Dermis microvascular lymphatic vessel endothelial cell (primary cell): ENCODE results near the gene EFCAB9. TPM values are rescaled to one million over a fixed set of nuclear protein-coding genes. Genes with fewer than 3 reads are reported as not detected.
"Not testable (repeated sequence)": the region's sequence is repeated elsewhere in the genome, so short reads cannot be mapped to it uniquely, and the experiment has no call there.

Experiments used
- DNase-seq, 2 donors: peaks; one replicate each; pipeline versions ENCODE4 v3.0.0 to v3.0.0-alpha.2; 2010; ENCODE audit warnings: low read depth in 2 of 2
- total RNA-seq: library from RNA; depleted of rRNA; stranded (reverse); fragments of >200 nt; gene quantifications from 2 replicates; pipeline ENCODE4 v1.2.1, GENCODE V29; 2014

EFCAB9 gene
- total RNA-seq, 1 donor from 2014 or later: not detected

DNA sequence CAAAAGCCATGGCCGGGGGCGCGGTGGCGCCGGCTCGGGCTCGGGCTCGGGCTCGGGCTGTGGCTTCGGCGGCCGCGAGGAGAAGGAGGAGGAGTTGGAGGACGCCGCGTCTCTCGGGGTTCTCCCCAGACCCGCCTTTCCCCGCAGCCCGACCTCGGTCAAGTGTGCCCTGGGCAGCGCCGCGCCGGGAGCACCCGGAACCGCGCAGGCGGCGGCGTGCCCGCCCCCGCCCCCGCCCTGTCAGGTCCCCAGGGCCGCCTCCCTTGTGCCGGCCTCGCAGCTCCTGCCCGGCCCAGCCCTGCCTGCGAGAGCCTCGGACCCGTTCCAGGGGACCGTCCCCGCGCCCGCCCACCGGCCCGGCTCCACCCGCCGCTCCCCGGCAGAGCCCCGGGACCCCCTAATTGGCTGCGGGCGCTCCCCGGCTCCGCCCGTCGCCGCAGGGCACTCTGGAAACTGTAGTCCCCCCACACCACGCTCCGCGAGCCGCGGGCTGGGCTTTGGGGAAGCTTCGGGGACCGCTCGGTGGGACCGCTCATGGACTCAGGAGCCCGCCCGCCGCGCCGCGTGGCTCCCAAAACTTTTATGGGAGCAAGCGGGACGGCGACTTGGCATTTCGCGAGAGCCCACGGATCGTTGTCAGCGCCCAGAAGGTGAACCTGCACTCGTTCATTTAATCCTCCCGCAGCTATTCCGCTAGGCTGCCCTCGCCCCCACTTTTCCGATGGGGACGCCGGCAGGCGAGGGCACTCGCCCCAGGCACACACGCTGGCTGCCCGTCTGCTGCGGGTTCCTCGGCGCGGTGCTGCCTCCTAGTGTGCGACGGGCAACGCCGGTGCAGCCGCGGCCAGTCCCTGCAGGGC is 5.7 kb upstream of the EFCAB9 start, which contains the start of gene STK10:
Gene STK10, minus strand, starts transcription at position 192 of the 860 bp plus-strand sequence. Its CDS starts 182 bp downstream, at position 10.
- peak; percentile 79 to 92 for DNase-seq

DNA sequence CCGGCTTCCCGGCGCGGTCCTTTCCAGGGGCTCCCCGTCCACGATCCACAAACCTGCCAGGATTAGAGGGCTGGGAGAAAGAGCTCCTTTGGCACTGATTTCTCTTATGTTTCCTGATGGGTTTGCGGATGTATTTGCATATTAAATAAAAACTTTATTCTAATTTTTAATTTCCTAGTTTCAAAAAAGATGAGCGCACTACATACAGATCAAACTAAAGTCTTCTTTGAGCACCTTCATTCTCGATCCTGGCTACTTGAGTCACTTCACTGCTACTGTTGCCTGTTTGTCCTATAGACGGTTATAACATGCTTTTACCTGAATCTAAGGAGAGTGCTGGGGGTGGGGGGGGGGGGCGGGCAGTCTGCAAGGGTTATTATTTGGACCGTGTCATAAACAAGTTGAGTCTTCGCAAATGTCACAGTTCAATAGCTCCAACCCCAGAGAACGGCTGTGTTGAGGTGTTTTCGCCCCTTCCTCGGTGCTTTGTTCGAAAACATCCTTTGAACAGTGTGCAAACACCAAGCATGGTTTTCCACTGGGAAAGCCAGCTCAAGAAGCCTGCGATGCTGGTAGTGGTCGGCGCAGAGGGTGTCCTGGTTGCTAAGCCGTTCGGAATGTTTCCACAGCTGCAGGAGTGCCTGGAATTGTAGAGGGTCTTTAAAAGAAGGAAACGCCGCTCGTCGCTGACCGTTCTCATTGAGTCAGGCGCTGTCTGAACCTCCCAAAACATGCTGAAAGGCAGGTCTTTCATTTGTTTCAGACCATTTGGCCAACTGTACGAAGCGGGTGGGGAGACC is 4.9 kb upstream of the EFCAB9 start:
- DNase-seq: no peak

GRCh38 chr5:172189693-172190296 is 4.2 kb upstream of the EFCAB9 start:
- no peak for DNase-seq

DNA sequence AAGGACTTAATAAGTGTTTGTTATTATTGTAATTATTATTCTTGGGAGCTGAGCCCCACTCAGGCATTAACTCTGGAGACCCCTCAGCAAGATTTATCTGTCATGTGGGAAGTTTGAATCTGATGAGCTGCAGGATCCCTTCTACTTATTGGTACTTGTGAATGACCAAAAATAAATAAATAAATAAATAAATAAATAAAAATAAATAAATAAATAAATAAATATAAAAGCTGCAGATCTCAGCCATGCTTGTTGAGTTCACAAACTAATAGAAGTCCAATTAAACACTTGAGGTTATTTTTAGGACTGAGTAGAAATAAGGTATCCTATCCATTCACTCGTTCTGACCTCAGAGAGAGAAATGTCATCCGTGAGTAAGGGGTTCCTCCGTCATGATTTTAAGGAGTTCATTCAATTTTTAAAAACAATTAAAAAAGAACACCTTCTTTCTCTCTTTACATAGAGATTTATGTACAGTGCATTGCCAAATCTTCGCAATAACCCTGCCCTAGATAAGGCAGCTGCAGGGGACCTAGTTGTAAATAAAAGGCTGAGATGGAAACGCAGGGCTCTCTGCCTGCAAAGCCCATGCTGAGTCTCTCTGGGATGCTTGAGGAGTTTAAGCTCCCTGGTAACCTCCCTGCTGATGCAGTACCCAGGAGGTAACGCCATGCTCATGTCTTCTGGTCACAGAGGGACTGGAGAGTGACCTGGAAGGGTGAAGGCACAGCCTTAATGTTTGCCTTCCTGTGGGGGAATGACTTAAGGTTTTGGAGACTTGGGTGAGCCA is 1.2 kb downstream of the EFCAB9 start:
- DNase-seq: no peak

DNA sequence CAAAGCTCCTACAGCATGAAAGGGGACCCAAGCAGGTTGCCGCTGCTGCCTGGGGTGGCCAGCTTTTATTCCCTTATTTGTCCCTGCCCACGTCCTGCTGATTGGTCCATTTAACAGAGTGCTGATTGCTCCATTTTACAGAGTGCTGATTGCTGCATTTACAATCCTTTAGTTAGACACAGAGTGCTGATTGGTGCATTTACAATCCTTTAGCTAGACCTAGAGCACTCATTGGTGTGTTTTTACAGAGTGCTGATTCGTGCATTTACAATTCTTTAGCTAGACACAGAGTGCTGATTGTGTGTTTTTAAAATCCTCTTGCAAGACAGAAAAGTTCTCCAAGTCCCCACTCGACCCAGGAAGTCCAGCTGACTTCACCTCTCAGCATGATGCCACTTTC is 3.8 kb downstream of the EFCAB9 start:
- not testable (repeated sequence) for DNase-seq

DNA sequence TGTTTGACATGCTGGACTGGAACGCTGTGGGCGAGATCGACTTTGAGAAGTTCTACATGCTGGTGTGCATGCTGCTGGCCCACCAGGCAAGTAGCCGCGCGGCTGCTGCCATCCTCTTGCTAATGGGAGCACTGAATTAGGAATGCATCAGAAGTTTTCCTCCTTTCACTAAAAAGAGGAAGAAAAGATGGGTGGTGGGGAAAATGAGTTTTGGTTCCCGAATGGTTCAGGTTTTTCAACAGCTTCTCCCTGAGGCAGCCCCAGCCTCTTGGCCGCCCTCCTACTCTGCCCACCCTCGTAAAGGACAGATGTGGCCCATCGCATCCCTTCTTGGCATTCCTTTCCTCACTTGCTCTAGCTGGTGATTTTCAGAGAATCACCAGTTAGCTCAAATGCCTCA is 5.5 kb downstream of the EFCAB9 start:
- no peak for DNase-seq

GRCh38 chr5:172200476-172200875 is 6.5 kb downstream of the EFCAB9 start:
- DNase-seq: no peak

- DNase-seq: not testable (repeated sequence)
These were observed 12.0 kb downstream of the EFCAB9 start for GRCh38 chr5:172205984-172206383.

GRCh38 chr5:172207511-172207910 is 13.5 kb downstream of the EFCAB9 start:
- DNase-seq: no peak

- no peak for DNase-seq
These were observed 15.7 kb downstream of the EFCAB9 start for GRCh38 chr5:172209714-172210113.

DNA sequence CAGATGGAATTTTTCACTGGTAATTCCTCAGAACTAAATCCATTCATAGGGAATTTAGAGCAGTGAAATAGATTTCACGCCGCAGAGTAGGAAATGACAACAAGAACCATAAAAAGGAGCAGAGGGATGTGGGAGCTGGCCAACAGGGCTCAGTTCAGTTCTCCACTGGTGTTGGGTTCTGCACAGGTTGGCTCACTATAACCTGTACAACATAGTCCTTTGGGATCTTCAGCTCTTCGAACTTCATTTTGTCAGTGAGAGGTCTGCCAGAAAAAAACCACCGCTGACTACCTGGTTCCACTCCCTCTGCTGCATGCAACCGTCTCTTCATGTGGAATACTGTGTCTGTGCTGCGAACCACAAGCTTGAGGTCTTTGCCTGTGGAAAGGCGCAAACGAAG is 17.7 kb downstream of the EFCAB9 start:
- DNase-seq: no peak

DNA sequence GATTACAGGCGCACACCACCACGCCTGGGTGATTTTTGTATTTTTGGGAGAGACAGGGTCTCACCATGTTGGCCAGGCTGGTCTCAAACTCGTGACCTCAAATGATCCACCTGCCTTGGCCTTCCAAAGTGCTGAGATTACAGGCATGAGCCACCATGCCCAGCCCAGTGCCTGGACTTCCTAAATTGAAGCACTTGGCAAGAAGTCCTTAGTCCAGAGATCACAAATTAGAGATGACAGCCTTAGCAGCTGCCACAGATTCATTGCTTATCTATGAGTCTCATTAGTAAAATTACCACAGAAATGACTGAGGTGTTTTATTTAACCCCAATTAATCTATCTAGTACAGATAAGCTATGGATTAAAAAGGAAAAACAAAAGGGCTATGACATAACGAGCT is 19.2 kb downstream of the EFCAB9 start:
- no peak for DNase-seq

- DNase-seq: no peak
These were observed 22.4 kb downstream of the EFCAB9 start for GRCh38 chr5:172216345-172216744.

DNA sequence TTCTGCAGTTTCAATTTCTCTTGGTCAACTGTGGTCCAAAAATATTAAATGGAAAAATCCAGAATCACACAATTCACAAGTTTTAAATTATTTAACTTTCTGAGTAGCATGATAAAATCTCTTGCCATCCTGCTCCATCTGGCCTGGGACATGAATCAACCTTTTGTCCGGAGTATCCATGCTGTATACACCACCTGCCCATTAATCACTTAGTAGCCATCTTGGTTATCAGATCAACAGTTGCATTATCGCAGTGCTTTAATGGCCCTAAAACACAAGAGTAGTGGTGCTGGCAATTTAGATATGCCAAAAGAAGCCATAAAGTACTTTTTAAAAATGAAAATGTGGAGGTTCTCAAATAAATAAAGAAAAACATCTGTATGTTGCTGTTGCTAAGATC is 25.3 kb downstream of the EFCAB9 start:
- no peak for DNase-seq

- DNase-seq: no peak
These were observed 30.2 kb downstream of the EFCAB9 start for GRCh38 chr5:172223901-172224873.

GRCh38 chr5:172224996-172225395 is 31.0 kb downstream of the EFCAB9 start:
- DNase-seq: no peak

DNA sequence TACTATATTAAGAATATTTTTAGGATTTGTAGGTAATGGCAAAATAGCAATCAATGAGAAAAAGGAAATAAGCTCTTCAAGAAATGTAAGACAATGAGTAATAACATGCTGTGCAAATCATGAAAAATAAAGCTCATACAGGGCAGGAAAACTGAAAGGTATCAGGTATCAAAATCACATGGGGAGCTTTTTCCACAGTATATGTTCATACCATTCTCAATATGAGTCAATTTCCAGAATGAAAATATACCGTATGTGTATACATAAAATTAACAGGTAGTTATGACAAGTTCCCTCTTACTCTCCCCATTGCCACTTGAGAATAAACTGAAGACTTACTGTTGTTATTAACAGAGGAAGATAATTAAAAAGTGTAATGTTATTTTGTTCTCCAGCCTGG is 35.9 kb downstream of the EFCAB9 start:
- no peak for DNase-seq

- no peak for DNase-seq
These were observed 40.1 kb downstream of the EFCAB9 start for GRCh38 chr5:172234031-172234430.

- DNase-seq: no peak
These were observed 41.3 kb downstream of the EFCAB9 start for GRCh38 chr5:172235132-172235780.
